ENCODE measurements around the gene NFIC.

DNA sequence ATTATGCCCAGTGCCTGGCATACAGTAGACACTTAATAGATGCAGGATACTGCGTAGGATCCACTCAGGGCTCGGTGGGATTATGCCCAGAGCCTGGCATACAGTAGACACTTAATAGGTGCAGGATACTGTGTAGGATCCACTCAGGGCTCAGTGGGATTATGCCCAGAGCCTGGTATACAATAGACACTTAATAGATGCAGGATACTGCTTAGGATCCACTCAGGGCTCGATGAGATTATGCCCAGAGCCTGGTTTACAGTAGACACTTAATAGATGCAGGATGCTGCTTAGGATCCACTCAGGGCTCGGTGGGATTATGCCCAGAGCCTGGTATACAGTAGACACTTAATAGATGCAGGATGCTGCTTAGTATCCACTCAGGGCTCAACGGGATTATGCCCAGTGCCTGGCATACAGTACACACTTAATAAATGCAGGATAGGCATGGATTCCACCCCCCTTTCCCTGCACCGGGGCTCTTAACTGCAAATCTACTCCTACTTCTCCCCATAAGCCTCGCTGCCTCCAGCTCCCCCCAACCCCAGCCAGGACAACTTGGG is 89.1 kb downstream of the NFIC start:
- TF ChIP-seq CTCF (IDR thresholded peaks at IDR 0.05; ENCODE audit: low read depth, low read length, missing input control) (no peak), YY1 (IDR thresholded peaks at IDR 0.05) (no peak), RXRA (IDR thresholded peaks at IDR 0.05) (no peak), SP1 (IDR thresholded peaks at IDR 0.05) (no peak), REST (IDR thresholded peaks at IDR 0.05) (no peak), TAF1 (conservative IDR thresholded peaks at IDR 0.05) (no peak), MAX (IDR thresholded peaks at IDR 0.05) (no peak), ZBTB33 (IDR thresholded peaks at IDR 0.05) (no peak), FOXA1 (IDR thresholded peaks at IDR 0.05) (no peak), RAD21 (IDR thresholded peaks at IDR 0.05) (no peak), GABPA (IDR thresholded peaks at IDR 0.05 in 1 of 2, conservative IDR thresholded peaks at IDR 0.05 in 1 of 2) (no peak), HNF4G (IDR thresholded peaks at IDR 0.05) (no peak)
- TF ChIP-seq, protein P1, sequence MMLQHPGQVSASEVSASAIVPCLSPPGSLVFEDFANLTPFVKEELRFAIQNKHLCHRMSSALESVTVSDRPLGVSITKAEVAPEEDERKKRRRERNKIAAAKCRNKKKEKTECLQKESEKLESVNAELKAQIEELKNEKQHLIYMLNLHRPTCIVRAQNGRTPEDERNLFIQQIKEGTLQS (IDR thresholded peaks at IDR 0.05) = no peak
